HepG2 (cell line): ENCODE results near the gene NEAT1. TPM values are rescaled to one million over a fixed set of nuclear protein-coding genes. Genes with fewer than 3 reads are reported as not detected.

Experiments
- NR2F1 ChIP-seq, 2 experiments: fragments of 450-650 bp in 1 of 2; formaldehyde crosslinking in 1 of 2; IDR thresholded peaks; 2 replicates each; pipeline versions ENCODE4 v1.5.0 to v1.6.1; 2016 to 2020; ENCODE audit warnings: mild to moderate bottlenecking in 1 of 2, missing compliant biosample characterization in 1 of 2, missing genetic modification reagents in 1 of 2, moderate library complexity in 1 of 2
- RFX5 ChIP-seq: IDR thresholded peaks from 2 replicates; pipeline ENCODE4 v1.6.1; 2011; ENCODE audit warnings: low read depth, low read length, improper control_type of control experiment
- SMARCE1 ChIP-seq: fragments of 450-650 bp; IDR thresholded peaks from 2 replicates; pipeline ENCODE4 v1.6.1; 2017; ENCODE audit warnings: borderline replicate concordance
- SPEN ChIP-seq: sonication (generic); formaldehyde crosslinking; IDR thresholded peaks from 2 replicates; pipeline ENCODE4 v1.5.1; 2020; ENCODE audit warnings: low read depth, mild to moderate bottlenecking, missing genetic modification reagents
- SSRP1 ChIP-seq: IDR thresholded peaks from 2 replicates; pipeline ENCODE4 v1.6.1; 2016; ENCODE audit warnings: control low read depth
- ZFAT ChIP-seq: sonication (generic); formaldehyde crosslinking; conservative IDR thresholded peaks from 2 replicates; pipeline ENCODE4 v1.8.1; 2023; ENCODE audit warnings: missing genetic modification reagents, inconsistent platforms
- ZNF230 ChIP-seq: sonication (generic); formaldehyde crosslinking; IDR thresholded peaks from 2 replicates; pipeline ENCODE4 v1.4.0; 2020; ENCODE audit warnings: mild to moderate bottlenecking, missing genetic modification reagents
- ZNF256 ChIP-seq: sonication (generic); formaldehyde crosslinking; conservative IDR thresholded peaks from 2 replicates; pipeline ENCODE4 v1.4.0; 2020; ENCODE audit warnings: missing genetic modification reagents
- ZNF282 ChIP-seq: fragments of 450-650 bp; IDR thresholded peaks from 2 replicates; pipeline ENCODE4 v1.6.1; 2018; ENCODE audit not compliant: partially characterized antibody
- ZNF570 ChIP-seq: sonication (generic); formaldehyde crosslinking; IDR thresholded peaks from 2 replicates; pipeline ENCODE4 v1.4.0; 2020; ENCODE audit warnings: mild to moderate bottlenecking, missing genetic modification reagents, borderline replicate concordance
- ZNF761 ChIP-seq: sonication (generic); formaldehyde crosslinking; conservative IDR thresholded peaks from 2 replicates; pipeline ENCODE4 v1.4.0; 2020; ENCODE audit warnings: mild to moderate bottlenecking, missing genetic modification reagents
- ZNF772 ChIP-seq: sonication (generic); formaldehyde crosslinking; IDR thresholded peaks from 2 replicates; pipeline ENCODE4 v1.5.0; 2020; ENCODE audit warnings: mild to moderate bottlenecking, missing genetic modification reagents
- polyA plus RNA-seq, 8 experiments: library from polyadenylated mRNA; depleted of rRNA in 3 of 8; stranded (reverse) in 7 of 8; unstranded in 1 of 8; fragments of >200 nt; fragmentation: Illumina TruSeq in 4 of 8; extraction: Trizol in 4 of 8; gene quantifications; 2 replicates each; pipeline versions ENCODE4 v1.2.1 to v1.2.3, GENCODE V29; 2011 to 2016; ENCODE audit warnings: low read depth in 4 of 8, missing spikeins in 1 of 8, mixed read lengths in 1 of 8; ENCODE audit not compliant: insufficient read depth in 1 of 8
- total RNA-seq, 5 experiments: library from RNA; depleted of rRNA; stranded (reverse); fragments of >200 nt; fragmentation: Illumina TruSeq; extraction: Trizol; gene quantifications; 2 replicates each; pipeline ENCODE4 v1.2.3, GENCODE V29; 2016; ENCODE audit warnings: low read depth in 1 of 5
- TF ChIP-seq, protein P1 (sequence below): sonication (generic); formaldehyde crosslinking; IDR thresholded peaks from 2 replicates; pipeline ENCODE4 v1.5.0; 2020; ENCODE audit warnings: mild to moderate bottlenecking, missing genetic modification reagents, moderate library complexity
- TF ChIP-seq, protein P2 (sequence below): sonication (generic); formaldehyde crosslinking; IDR thresholded peaks from 2 replicates; pipeline ENCODE4 v1.5.0; 2020; ENCODE audit warnings: mild to moderate bottlenecking, missing genetic modification reagents
- TF ChIP-seq, protein P3 (sequence below): sonication (generic); formaldehyde crosslinking; IDR thresholded peaks from 2 replicates; pipeline ENCODE4 v1.5.1; 2020; ENCODE audit warnings: mild to moderate bottlenecking, missing genetic modification reagents, moderate library complexity
- TF ChIP-seq, protein P4 (sequence below): sonication (generic); formaldehyde crosslinking; IDR thresholded peaks from 2 replicates; pipeline ENCODE4 v1.5.0; 2020; ENCODE audit warnings: missing genetic modification reagents
- TF ChIP-seq, protein P5 (sequence below): IDR thresholded peaks from 2 replicates; pipeline ENCODE4 v1.6.1; 2016; ENCODE audit warnings: mild to moderate bottlenecking

The NEAT1 gene
- total and polyA plus RNA-seq, 2 of the 13 experiments (the other 11 are each of a cell fraction or from before 2014, with no cell fraction given): 20.5 to 41.2 TPM

DNA sequence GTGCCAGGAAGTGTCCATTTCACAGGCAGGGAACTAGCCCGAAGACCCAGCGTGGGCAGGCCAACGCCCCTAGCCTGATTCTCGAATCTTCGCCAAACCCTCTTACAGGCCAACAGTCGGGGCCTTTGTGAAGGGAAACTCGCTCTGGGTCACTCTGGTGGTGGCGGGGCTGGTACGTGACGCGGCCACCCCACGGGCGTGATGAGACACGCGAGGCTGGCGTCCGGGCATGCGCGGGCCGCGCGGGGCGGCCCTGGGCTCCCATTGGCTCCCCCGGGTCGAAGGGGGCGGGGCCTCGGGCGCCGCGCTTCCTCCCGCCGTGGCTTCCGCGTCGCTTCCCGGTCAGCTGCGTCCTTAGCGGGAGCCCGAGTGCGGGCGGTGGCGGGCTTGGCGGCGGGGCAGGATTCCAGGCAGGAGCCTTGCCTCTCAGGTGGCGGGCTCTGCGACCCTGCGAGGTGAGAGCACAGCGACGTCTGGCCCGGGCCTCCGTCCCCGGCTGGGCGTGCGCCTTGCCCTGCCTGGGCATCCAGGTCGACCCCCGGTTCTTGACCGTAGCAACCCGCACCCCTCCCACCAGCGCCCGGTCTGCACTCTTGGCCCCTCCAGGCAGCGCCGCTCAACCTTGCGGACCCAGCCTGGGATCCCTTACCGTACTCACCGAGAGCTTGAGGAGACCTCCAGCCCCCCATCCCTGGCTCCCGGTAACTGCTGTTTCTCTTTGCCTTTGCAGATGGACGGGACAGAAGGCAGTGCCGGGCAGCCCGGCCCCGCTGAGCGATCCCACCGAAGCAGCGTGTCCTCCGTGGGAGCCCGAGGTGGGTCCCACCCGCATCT lies 36.1 kb upstream of the NEAT1 start, which contains the start of gene FRMD8 (continued):
- TF ChIP-seq ZNF230: peak; percentile 71; the same call in 1 of the 2 replicates
- no peak for TF ChIP-seq ZNF256 (CRISPR knock-in tag)
- TF ChIP-seq SPEN (CRISPR knock-in tag): peak; percentile 44; the same call in 1 of the 2 replicates
- no peak for TF ChIP-seq NR2F1 (CRISPR knock-in tag; IDR thresholded peaks at IDR 0.05)
- TF ChIP-seq, protein P1, sequence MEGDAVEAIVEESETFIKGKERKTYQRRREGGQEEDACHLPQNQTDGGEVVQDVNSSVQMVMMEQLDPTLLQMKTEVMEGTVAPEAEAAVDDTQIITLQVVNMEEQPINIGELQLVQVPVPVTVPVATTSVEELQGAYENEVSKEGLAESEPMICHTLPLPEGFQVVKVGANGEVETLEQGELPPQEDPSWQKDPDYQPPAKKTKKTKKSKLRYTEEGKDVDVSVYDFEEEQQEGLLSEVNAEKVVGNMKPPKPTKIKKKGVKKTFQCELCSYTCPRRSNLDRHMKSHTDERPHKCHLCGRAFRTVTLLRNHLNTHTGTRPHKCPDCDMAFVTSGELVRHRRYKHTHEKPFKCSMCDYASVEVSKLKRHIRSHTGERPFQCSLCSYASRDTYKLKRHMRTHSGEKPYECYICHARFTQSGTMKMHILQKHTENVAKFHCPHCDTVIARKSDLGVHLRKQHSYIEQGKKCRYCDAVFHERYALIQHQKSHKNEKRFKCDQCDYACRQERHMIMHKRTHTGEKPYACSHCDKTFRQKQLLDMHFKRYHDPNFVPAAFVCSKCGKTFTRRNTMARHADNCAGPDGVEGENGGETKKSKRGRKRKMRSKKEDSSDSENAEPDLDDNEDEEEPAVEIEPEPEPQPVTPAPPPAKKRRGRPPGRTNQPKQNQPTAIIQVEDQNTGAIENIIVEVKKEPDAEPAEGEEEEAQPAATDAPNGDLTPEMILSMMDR: no peak
- TF ChIP-seq, protein P2, sequence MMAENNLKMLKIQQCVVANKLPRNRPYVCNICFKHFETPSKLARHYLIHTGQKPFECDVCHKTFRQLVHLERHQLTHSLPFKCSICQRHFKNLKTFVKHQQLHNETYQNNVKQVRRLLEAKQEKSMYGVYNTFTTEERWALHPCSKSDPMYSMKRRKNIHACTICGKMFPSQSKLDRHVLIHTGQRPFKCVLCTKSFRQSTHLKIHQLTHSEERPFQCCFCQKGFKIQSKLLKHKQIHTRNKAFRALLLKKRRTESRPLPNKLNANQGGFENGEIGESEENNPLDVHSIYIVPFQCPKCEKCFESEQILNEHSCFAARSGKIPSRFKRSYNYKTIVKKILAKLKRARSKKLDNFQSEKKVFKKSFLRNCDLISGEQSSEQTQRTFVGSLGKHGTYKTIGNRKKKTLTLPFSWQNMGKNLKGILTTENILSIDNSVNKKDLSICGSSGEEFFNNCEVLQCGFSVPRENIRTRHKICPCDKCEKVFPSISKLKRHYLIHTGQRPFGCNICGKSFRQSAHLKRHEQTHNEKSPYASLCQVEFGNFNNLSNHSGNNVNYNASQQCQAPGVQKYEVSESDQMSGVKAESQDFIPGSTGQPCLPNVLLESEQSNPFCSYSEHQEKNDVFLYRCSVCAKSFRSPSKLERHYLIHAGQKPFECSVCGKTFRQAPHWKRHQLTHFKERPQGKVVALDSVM (CRISPR knock-in tag): peak; percentile 60; the same call in 1 of the 2 replicates
- no peak for TF ChIP-seq ZNF570 (CRISPR knock-in tag)
- TF ChIP-seq, protein P3, sequence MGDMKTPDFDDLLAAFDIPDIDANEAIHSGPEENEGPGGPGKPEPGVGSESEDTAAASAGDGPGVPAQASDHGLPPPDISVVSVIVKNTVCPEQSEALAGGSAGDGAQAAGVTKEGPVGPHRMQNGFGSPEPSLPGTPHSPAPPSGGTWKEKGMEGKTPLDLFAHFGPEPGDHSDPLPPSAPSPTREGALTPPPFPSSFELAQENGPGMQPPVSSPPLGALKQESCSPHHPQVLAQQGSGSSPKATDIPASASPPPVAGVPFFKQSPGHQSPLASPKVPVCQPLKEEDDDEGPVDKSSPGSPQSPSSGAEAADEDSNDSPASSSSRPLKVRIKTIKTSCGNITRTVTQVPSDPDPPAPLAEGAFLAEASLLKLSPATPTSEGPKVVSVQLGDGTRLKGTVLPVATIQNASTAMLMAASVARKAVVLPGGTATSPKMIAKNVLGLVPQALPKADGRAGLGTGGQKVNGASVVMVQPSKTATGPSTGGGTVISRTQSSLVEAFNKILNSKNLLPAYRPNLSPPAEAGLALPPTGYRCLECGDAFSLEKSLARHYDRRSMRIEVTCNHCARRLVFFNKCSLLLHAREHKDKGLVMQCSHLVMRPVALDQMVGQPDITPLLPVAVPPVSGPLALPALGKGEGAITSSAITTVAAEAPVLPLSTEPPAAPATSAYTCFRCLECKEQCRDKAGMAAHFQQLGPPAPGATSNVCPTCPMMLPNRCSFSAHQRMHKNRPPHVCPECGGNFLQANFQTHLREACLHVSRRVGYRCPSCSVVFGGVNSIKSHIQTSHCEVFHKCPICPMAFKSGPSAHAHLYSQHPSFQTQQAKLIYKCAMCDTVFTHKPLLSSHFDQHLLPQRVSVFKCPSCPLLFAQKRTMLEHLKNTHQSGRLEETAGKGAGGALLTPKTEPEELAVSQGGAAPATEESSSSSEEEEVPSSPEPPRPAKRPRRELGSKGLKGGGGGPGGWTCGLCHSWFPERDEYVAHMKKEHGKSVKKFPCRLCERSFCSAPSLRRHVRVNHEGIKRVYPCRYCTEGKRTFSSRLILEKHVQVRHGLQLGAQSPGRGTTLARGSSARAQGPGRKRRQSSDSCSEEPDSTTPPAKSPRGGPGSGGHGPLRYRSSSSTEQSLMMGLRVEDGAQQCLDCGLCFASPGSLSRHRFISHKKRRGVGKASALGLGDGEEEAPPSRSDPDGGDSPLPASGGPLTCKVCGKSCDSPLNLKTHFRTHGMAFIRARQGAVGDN (CRISPR knock-in tag): peak; percentile 97
- TF ChIP-seq, protein P4, sequence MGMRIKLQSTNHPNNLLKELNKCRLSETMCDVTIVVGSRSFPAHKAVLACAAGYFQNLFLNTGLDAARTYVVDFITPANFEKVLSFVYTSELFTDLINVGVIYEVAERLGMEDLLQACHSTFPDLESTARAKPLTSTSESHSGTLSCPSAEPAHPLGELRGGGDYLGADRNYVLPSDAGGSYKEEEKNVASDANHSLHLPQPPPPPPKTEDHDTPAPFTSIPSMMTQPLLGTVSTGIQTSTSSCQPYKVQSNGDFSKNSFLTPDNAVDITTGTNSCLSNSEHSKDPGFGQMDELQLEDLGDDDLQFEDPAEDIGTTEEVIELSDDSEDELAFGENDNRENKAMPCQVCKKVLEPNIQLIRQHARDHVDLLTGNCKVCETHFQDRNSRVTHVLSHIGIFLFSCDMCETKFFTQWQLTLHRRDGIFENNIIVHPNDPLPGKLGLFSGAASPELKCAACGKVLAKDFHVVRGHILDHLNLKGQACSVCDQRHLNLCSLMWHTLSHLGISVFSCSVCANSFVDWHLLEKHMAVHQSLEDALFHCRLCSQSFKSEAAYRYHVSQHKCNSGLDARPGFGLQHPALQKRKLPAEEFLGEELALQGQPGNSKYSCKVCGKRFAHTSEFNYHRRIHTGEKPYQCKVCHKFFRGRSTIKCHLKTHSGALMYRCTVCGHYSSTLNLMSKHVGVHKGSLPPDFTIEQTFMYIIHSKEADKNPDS: peak; percentile 58; the same call in 1 of the 2 replicates
- peak; percentile 84 for TF ChIP-seq ZNF761 (CRISPR knock-in tag)
- TF ChIP-seq ZFAT: no peak
- TF ChIP-seq, protein P5, sequence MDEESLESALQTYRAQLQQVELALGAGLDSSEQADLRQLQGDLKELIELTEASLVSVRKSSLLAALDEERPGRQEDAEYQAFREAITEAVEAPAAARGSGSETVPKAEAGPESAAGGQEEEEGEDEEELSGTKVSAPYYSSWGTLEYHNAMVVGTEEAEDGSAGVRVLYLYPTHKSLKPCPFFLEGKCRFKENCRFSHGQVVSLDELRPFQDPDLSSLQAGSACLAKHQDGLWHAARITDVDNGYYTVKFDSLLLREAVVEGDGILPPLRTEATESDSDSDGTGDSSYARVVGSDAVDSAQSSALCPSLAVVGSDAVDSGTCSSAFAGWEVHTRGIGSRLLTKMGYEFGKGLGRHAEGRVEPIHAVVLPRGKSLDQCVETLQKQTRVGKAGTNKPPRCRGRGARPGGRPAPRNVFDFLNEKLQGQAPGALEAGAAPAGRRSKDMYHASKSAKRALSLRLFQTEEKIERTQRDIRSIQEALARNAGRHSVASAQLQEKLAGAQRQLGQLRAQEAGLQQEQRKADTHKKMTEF: peak; percentile 61
- TF ChIP-seq ZNF772: 0 out of 2 replicates have a peak, but pooled peaks have one; percentile 47
- TF ChIP-seq RFX5: no peak
- TF ChIP-seq SMARCE1: no peak
- TF ChIP-seq SSRP1 (CRISPR knock-in tag): 0 out of 2 replicates have a peak, but pooled peaks have one; percentile 63
- TF ChIP-seq ZNF282: no peak
